K562 (cell line): Measurements from ENCODE around the gene SRRM5. TPM values are rescaled to one million over a fixed set of nuclear protein-coding genes. Genes with fewer than 3 reads are reported as not detected.

Experiments
- ATAC-seq: fragments of 200-7000 bp; cut with Tn5 transposase; 3 replicates; pipeline ENCODE4 v1.9.1; 2020; ENCODE audit warnings: moderate library complexity
- BruUV-seq: library from RNA; stranded (reverse); fragments of 400-500 nt; replicated peaks from 2 replicates; lab custom pipeline; 2021; lab: Mats Ljungman, UMichigan
- CTCF ChIA-PET: fragments of 300-600 bp; formaldehyde crosslinking; extraction: SDS; loops from one replicate; lab custom pipeline; 2021; ENCODE audit warnings: low intra/inter-chr PET ratio; lab: Yijun Ruan, JAX
- POLR2A ChIA-PET: fragments of 300-600, 350-650 bp; sonication (Branson Sonifier 250); formaldehyde crosslinking; extraction: SDS; loops from one replicate; lab custom pipeline; 2021; ENCODE audit warnings: antibody characterized with exemption, inconsistent platforms; lab: Yijun Ruan, JAX
- DNase-seq, 4 experiments: peaks; one replicate each; pipeline versions ENCODE4 v3.0.0 to v3.0.0-alpha.2; 2011 to 2018; ENCODE audit warnings: low spot score in 3 of 4, mixed read lengths in 3 of 4; ENCODE audit errors: extremely low read depth in 1 of 4
- FAIRE-seq: peaks from 2 replicates; lab custom pipeline; 2011; peaks lifted over from hg19 to GRCh38; lab: Jason Lieb, UNC
- H2AFZ ChIP-seq: 2 replicates; pipeline ENCODE4 v1.6.0; 2011; ENCODE audit warnings: low read depth, low read length, control low read depth, inconsistent platforms
- H3K27ac ChIP-seq: fragments of 200-600 bp; 3 replicates; pipeline ENCODE4 v1.8.0; 2011; ENCODE audit warnings: low read depth, mild to moderate bottlenecking, control low read depth, inconsistent platforms, low read length, moderate library complexity, mixed read lengths; ENCODE audit errors: extremely low read depth
- H3K27me3 ChIP-seq, 2 experiments: fragments of 300-600 bp in 1 of 2; 2 replicates in 1 of 2; 3 replicates in 1 of 2; pipeline versions ENCODE4 v1.6.0 to v1.8.0; 2011; ENCODE audit warnings: inconsistent platforms in 2 of 2, low read length in 2 of 2, mild to moderate bottlenecking in 1 of 2, mixed read lengths in 1 of 2, moderate library complexity in 1 of 2; ENCODE audit not compliant: control insufficient read depth in 2 of 2, insufficient read depth in 2 of 2
- H3K36me3 ChIP-seq: fragments of 300-600 bp; 3 replicates; pipeline ENCODE4 v1.8.0; 2011; ENCODE audit warnings: mild to moderate bottlenecking, low read length, inconsistent platforms; ENCODE audit not compliant: control insufficient read depth, insufficient read depth
- H3K4me1 ChIP-seq, 2 experiments: fragments of 200-600 bp in 1 of 2; replicated peaks in 1 of 2; 2 replicates in 1 of 2; 3 replicates in 1 of 2; pipeline versions ENCODE4 v1.5.1 to v1.8.0; 2011; ENCODE audit warnings: inconsistent platforms in 2 of 2, low read length in 2 of 2, mild to moderate bottlenecking in 1 of 2, mixed read lengths in 1 of 2, moderate library complexity in 1 of 2; ENCODE audit not compliant: control insufficient read depth in 2 of 2, insufficient read depth in 2 of 2
- H3K4me2 ChIP-seq: 2 replicates; pipeline ENCODE4 v1.6.1; 2011; ENCODE audit warnings: low read length, control low read depth, inconsistent platforms, mixed read lengths; ENCODE audit not compliant: insufficient read depth
- H3K4me3 ChIP-seq: fragments of 200-600 bp; sonication (generic), shearing (Covaris generic); 2 replicates; pipeline ENCODE4 v1.5.1; 2016; ENCODE audit warnings: control low read depth, inconsistent platforms
- H3K79me2 ChIP-seq: fragments of 200-600 bp; 3 replicates; pipeline ENCODE4 v1.8.0; 2011; ENCODE audit warnings: low read length, inconsistent platforms; ENCODE audit not compliant: control insufficient read depth, insufficient read depth
- H3K9ac ChIP-seq, 2 experiments: 2 replicates each; pipeline versions ENCODE4 v1.6.0 to v1.6.1; 2011; ENCODE audit warnings: low read depth in 2 of 2, low read length in 2 of 2, control low read depth in 1 of 2, inconsistent platforms in 1 of 2, mild to moderate bottlenecking in 1 of 2, mixed read lengths in 1 of 2; ENCODE audit not compliant: insufficient read depth in 1 of 2
- H3K9me1 ChIP-seq: one replicate; pipeline ENCODE4 v1.6.0; 2011; ENCODE audit warnings: inconsistent platforms, mild to moderate bottlenecking, low read length, moderate library complexity; ENCODE audit not compliant: control insufficient read depth, insufficient read depth
- H3K9me3 ChIP-seq: replicated peaks from 2 replicates; pipeline ENCODE4 v1.5.1; 2011; ENCODE audit warnings: low read depth, low read length, inconsistent platforms; ENCODE audit not compliant: control insufficient read depth, insufficient read depth
- H4K20me1 ChIP-seq: replicated peaks from 2 replicates; pipeline ENCODE4 v1.6.1; 2011; ENCODE audit warnings: low read length, inconsistent platforms, mixed read lengths; ENCODE audit not compliant: control insufficient read depth, insufficient read depth
- ADNP ChIP-seq: fragments of 200-800 bp; sonication (Bioruptor generic); IDR thresholded peaks from 2 replicates; pipeline ENCODE4 v1.6.1; 2016; ENCODE audit warnings: missing genetic modification characterization, missing compliant biosample characterization
- BCOR ChIP-seq: fragments of 450-650 bp; IDR thresholded peaks from 2 replicates; pipeline ENCODE4 v1.6.1; 2016
- CHD4 ChIP-seq: fragments of 200-600 bp; sonication (generic); IDR thresholded peaks from 3 replicates; pipeline ENCODE4 v1.6.1; 2012; ENCODE audit warnings: low read depth, mild to moderate bottlenecking, mixed read lengths, low read length, inconsistent platforms; ENCODE audit not compliant: insufficient read depth, insufficient replicate concordance, poor library complexity, severe bottlenecking
- ELK1 ChIP-seq: sonication (generic); formaldehyde crosslinking; IDR thresholded peaks from 2 replicates; pipeline ENCODE4 v1.8.1; 2022; ENCODE audit warnings: missing genetic modification reagents
- KDM1A ChIP-seq, 2 experiments: fragments of 450-650 bp; IDR thresholded peaks; 2 replicates each; pipeline ENCODE4 v1.6.1; 2016; ENCODE audit warnings: mild to moderate bottlenecking in 2 of 2
- NELFE ChIP-seq: IDR thresholded peaks from 2 replicates; pipeline ENCODE4 v1.6.1; 2011; ENCODE audit warnings: mild to moderate bottlenecking; ENCODE audit not compliant: insufficient read depth, insufficient read length
- PHTF2 ChIP-seq: fragments of 250-450 bp; sonication (Bioruptor Pico); IDR thresholded peaks from 2 replicates; pipeline ENCODE4 v1.5.0; 2021; ENCODE audit warnings: mild to moderate bottlenecking
- RAD21 ChIP-seq, 2 experiments: fragments of 250-450 bp in 1 of 2; fragments of 450-650 bp in 1 of 2; sonication (Bioruptor Pico) in 1 of 2; formaldehyde crosslinking in 1 of 2; IDR thresholded peaks in 1 of 2; conservative IDR thresholded peaks in 1 of 2; 2 replicates each; pipeline versions ENCODE4 v1.4.0 to v1.8.0; 2020 to 2022; ENCODE audit warnings: mild to moderate bottlenecking in 2 of 2, moderate library complexity in 1 of 2
- RBM25 ChIP-seq: fragments of 200-400 bp; formaldehyde crosslinking; IDR thresholded peaks from 2 replicates; pipeline ENCODE4 v1.6.1; 2018; ENCODE audit warnings: low read length, low read depth, moderate library complexity; ENCODE audit not compliant: severe bottlenecking
- SREBF2 ChIP-seq: sonication (generic); formaldehyde crosslinking; IDR thresholded peaks from 2 replicates; pipeline ENCODE4 v1.4.0; 2020; ENCODE audit warnings: mild to moderate bottlenecking, missing genetic modification reagents
- STAT5B ChIP-seq: fragments of 250-450 bp; sonication (Bioruptor Pico); IDR thresholded peaks from 2 replicates; pipeline ENCODE4 v1.8.0; 2021; ENCODE audit warnings: mild to moderate bottlenecking, inconsistent platforms
- ZFX ChIP-seq: sonication (generic); formaldehyde crosslinking; IDR thresholded peaks from 2 replicates; pipeline ENCODE4 v1.8.0; 2022; ENCODE audit warnings: mild to moderate bottlenecking, missing genetic modification reagents, moderate library complexity
- ZNF140 ChIP-seq: fragments of 250-450 bp; sonication (Bioruptor Pico); IDR thresholded peaks from 2 replicates; pipeline ENCODE4 v1.8.0; 2021; ENCODE audit warnings: moderate library complexity, mild to moderate bottlenecking, inconsistent platforms
- ZNF217 ChIP-seq: sonication (generic); formaldehyde crosslinking; IDR thresholded peaks from 2 replicates; pipeline ENCODE4 v1.8.0; 2022; ENCODE audit warnings: mild to moderate bottlenecking, missing genetic modification reagents
- ZNF449 ChIP-seq: fragments of 250-450 bp; sonication (Bioruptor Pico); IDR thresholded peaks from 2 replicates; pipeline ENCODE4 v1.8.0; 2022; ENCODE audit warnings: moderate library complexity, mild to moderate bottlenecking, inconsistent platforms
- ZNF766 ChIP-seq: fragments of 200-800 bp; sonication (Bioruptor generic); conservative IDR thresholded peaks from 2 replicates; pipeline ENCODE4 v1.6.1; 2016; ENCODE audit warnings: missing genetic modification characterization, missing compliant biosample characterization
- ZSCAN29 ChIP-seq: fragments of 450-650 bp; IDR thresholded peaks from 2 replicates; pipeline ENCODE4 v1.6.1; 2017
- WGBS: fragments of 100-300 bp; shearing (Covaris generic); methylation state at CpG from one replicate; pipeline ENCODE4 v1.1.6; 2016; ENCODE audit warnings: low coverage, mixed read lengths; ENCODE audit not compliant: insufficient coverage; ENCODE audit errors: missing lambda C conversion rate; 5-methylcytosine and 5-hydroxymethylcytosine counted together
- in situ Hi-C: fragments of 300-500 bp; cut with MboI; formaldehyde crosslinking; loops from 4 replicates; pipeline ENCODE4 v1.15.0; 2018; ENCODE audit warnings: inconsistent platforms, mixed read lengths
- intact Hi-C: fragments of 100-400 bp; cut with micrococcal nuclease; formaldehyde crosslinking; loops from 2 replicates; pipeline ENCODE4 v1.14.2; 2022
- polyA plus RNA-seq, 8 experiments: library from polyadenylated mRNA; depleted of rRNA in 4 of 8; stranded (reverse) in 5 of 8; unstranded in 3 of 8; fragments of >200 nt; fragmentation: Nextera tagmentation in 2 of 8; fragmentation: Illumina TruSeq in 1 of 8; extraction: Ambion mirVana in 2 of 8; extraction: Trizol in 1 of 8; gene quantifications; 2 replicates each; pipeline versions ENCODE4 v1.2.1 to v1.2.3, GENCODE V29; 2011 to 2014; ENCODE audit warnings: inconsistent platforms in 1 of 8, missing spikeins in 1 of 8
- total RNA-seq, 7 experiments: library from RNA; depleted of rRNA in 6 of 7; stranded (reverse); fragments of >200 nt in 6 of 7; fragmentation: Illumina TruSeq in 2 of 7; extraction: Trizol in 2 of 7; gene quantifications; 2 replicates each; pipeline versions ENCODE4 v1.2.1 to v1.2.3, GENCODE V29; 2011 to 2021; ENCODE audit warnings: low replicate concordance in 1 of 7

SRRM5 gene
- total and polyA plus RNA-seq, 9 of the 15 experiments (the other 6 are each of a cell fraction or from before 2014, with no cell fraction given) = 0.09 to 0.45 (median 0.18) TPM; not detected in 2

- Histone ChIP-seq H3K4me1 (peaks cover 3 to 4% of the 10 kb centered on the region in 2 experiments; a peak in 4 of 5 replicates), H3K4me3 (no peak overlapping the region), H2AFZ (no peak overlapping the region), H4K20me1 (no peaks in the 10 kb centered on the region; the same call in 1 of the 2 replicates), H3K27me3 (no peaks in the 10 kb centered on the region), H3K36me3 (peaks cover 36% of the 10 kb centered on the region; the same call in 2 of the 3 replicates), H3K79me2 (no peaks in the 10 kb centered on the region), H3K4me2 (no peak overlapping the region), H3K9ac (no peak overlapping the region), H3K9me3 (no peaks in the 10 kb centered on the region), H3K9me1 (no peaks in the 10 kb centered on the region), H3K27ac (no peak overlapping the region)
- BruUV-seq = TSS peak; percentile 28
- no peak for ATAC-seq
- ChIA-PET CTCF (no interaction called here), POLR2A (interaction anchor here (1.0 to 1.1 kb wide), 2 partner anchors 9 to 11 kb away, joined by 3 to 6 read pairs; no protein-coding TSS in a partner anchor)
- FAIRE-seq = no peak
- in situ Hi-C loops = no loop called here
- DNase-seq = no peak
- 74% methylated on average over 10 of the region's 10 CpGs for WGBS
- intact Hi-C loops = no loop called here
- no peak for TF ChIP-seq NELFE
- no peak for TF ChIP-seq ZNF140 (CRISPR knock-in tag)
- peak; percentile 78; the same call in 1 of the 2 replicates for TF ChIP-seq BCOR
- no peak for TF ChIP-seq ELK1 (CRISPR knock-in tag)
- no peak for TF ChIP-seq RAD21 (CRISPR knock-in tag; conservative IDR thresholded peaks at IDR 0.05 in 1 of 2, IDR thresholded peaks at IDR 0.05 in 1 of 2)
- TF ChIP-seq RBM25 = peak; percentile 70
- TF ChIP-seq ZNF766 (CRISPR knock-in tag) = no peak
- no peak for TF ChIP-seq ZNF217 (CRISPR knock-in tag)
- 0 out of 4 replicates have a peak, but pooled peaks of 1 of the 2 experiments have one; percentile 25 for TF ChIP-seq KDM1A (IDR thresholded peaks at IDR 0.05)
- TF ChIP-seq CHD4 = peak; percentile 53
- no peak for TF ChIP-seq SREBF2 (CRISPR knock-in tag)
- TF ChIP-seq ZSCAN29 = no peak
- no peak for TF ChIP-seq STAT5B
- TF ChIP-seq ZNF449 = no peak
- no peak for TF ChIP-seq PHTF2 (CRISPR knock-in tag)
- TF ChIP-seq ADNP (tag) = peak; percentile 31; the same call in 1 of the 2 replicates
- TF ChIP-seq ZFX = no peak
These were observed 48.0 kb upstream of the SRRM5 start for GRCh38 chr19:43563816-43564457.
